Gastrocnemius medialis (tissue), 4 donors: ENCODE results near the gene ACO2.

ENCODE experiments used
- CTCF ChIP-seq, 5 experiments: fragments of 450-650 bp in 3 of 5; fragments of 200-600 bp in 2 of 5; sonication (generic) in 2 of 5; IDR thresholded peaks in 4 of 5; conservative IDR thresholded peaks in 1 of 5; 1 replicate in 4 of 5; 2 replicates in 1 of 5; pipeline ENCODE4 v1.5.1; 2016 to 2019; ENCODE audit warnings: antibody characterized with exemption in 5 of 5, mild to moderate bottlenecking in 3 of 5, moderate library complexity in 3 of 5
- POLR2A ChIP-seq, 2 donors: fragments of 450-650 bp; IDR thresholded peaks; one replicate each; pipeline ENCODE4 v1.6.1; 2017; ENCODE audit warnings: antibody characterized with exemption in 2 of 2, mild to moderate bottlenecking in 2 of 2, moderate library complexity in 2 of 2

- TF ChIP-seq CTCF (IDR thresholded peaks at IDR 0.05 in 4 of 5, conservative IDR thresholded peaks at IDR 0.05 in 1 of 5) (no peak), POLR2A (IDR thresholded peaks at IDR 0.05) (no peak)
Measured at GRCh38 chr22:41488076-41488475, 19.2 kb downstream of the ACO2 start.
